ENCODE results near the gene C11orf91.
"Not testable (repeated sequence)": the region's sequence is repeated elsewhere in the genome, so short reads cannot be mapped to it uniquely, and the experiment has no call there.

Gene C11orf91

GRCh38 chr11:33700502-33701271, at the start of gene C11orf91:
C11orf91 (minus strand) TSS chr11:33700826; CDS start chr11:33700740, 86 bp downstream.
- DNase-seq (ENCODE audit: low read depth): peak; percentile 96

GRCh38 chr11:33747979-33748378, 47.4 kb upstream of the C11orf91 start:
- DNase-seq (ENCODE audit: low read depth): peak; percentile 60

DNA sequence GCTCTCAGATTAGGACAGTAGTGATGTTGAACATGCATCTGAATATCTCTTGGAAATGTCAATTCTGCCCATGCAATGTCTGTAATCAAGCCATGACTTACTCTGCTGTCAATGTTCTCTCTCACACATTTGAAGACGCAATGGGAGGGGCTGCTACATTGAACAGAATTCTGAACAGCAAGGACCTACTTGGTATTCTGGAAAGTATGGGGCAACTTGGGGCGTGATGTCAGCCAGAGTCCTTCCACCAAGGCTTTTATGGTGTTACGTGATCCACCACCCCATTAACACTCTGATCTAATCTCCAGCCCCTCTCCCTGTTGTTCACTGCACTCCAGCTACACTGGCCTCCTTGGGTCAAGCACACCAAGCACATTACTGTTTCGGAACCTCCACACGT, 42.7 kb upstream of the C11orf91 start:
- no peak for DNase-seq (ENCODE audit: low read depth)

GRCh38 chr11:33742249-33742851, 41.7 kb upstream of the C11orf91 start:
- peak; percentile 41 for DNase-seq (ENCODE audit: low read depth)

- no peak for DNase-seq (ENCODE audit: low read depth)
These were observed 41.2 kb upstream of the C11orf91 start for GRCh38 chr11:33741806-33742205.

DNA sequence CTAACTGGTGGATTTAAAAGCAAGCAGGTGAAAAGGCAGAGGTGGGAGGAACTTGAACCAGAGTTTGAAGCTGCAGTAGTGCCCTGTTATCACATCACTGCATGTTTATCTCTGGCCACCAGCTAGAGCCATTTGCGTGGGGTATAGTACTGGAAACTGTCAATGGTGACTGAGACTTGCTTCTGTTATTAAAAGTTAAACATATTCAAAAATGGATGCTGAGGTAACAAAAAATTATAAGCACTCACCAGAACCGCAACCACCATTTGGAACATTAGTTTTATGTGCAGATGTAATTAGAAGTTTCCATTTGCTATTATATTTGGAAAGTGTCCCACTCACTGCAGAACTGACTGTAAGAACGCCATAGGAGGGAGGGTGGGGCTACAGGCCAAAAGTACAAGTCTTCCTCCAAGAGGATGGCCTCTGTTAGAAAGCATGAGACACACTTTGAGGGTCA, 36.8 kb upstream of the C11orf91 start:
- no peak for DNase-seq (ENCODE audit: low read depth)

DNA sequence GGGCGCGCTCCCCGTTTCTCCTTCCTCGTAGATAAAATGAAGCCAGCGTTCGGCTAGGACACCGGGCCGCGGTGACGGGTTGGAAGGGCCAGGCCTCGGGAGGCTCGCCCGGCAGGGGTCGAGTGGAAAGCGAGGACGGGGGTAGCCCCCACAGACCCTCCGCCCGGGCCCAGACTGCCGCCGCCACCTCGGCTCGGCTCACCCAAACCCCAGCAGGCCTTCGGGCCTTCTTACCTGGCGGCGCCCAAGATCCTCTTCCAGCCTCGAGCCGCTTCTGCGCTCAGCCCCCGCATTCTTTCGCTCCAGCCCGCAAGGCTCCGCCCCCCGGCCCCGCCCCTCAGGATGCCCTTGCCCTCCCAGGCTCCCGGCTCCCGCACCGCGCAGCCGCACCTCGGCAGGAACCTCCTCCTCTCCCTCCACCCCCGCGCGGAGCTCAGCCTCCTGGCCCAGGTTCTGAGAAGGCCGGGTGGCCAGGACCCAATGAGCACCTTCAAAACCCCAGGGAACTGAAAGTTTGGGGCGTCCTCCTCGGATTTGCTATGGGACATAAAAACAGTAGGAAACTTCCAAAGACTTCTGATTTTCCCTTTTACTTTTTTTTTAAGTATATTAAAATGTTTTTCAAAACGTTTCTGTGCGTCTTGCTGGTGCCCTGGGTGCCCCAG, 35.7 kb upstream of the C11orf91 start, which contains the start of gene CD59:
Gene CD59, minus strand, starts transcription at position 276 of the 665 bp plus-strand sequence. CDS start 13,978 bp downstream, outside the sequence.
- peak; percentile 94 for DNase-seq (ENCODE audit: low read depth)

DNA sequence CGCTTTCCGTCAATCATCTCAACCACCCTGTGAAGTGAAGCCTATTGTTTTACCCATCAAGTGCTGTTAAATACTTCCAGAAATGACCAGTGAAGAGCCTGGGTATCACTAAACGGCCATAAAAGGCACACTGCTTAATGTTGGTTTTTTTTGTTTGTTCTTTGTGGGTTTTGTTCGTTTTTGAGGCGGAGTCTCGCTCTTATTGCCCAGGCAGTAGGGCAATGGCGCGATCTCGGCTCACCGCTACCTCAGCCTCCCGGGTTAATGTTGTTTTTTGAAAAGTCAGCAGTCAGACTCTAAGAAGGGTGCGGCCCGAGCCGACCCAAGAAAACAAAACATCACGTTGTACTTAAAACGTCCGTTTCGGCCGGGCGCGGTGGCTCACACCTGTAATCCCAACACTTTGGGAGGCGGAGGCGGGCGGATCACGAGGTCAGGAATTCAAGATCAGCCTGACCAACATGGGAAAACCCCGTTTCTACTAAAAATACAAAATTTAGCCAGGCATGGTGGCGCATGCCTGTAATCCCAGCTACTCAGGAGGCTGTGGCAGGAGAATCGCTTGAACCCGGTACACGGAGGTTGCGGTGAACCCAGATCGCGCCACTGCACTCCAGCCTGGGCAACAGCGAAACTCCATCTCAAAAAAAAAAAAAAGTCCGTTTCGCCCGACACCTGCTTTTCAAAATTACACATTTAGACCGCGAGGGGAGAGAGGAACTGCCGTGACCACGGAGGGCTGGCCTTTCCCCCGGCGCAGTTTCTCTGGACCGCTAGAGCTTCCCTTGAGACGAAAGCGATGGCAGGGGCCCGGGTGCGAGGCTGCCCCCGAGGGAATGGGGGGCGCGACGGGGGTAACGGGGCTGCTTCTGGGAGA, 34.9 kb upstream of the C11orf91 start:
- DNase-seq (ENCODE audit: low read depth): peak; percentile 36

- peak; percentile 67 for DNase-seq (ENCODE audit: low read depth)
These were observed 34.0 kb upstream of the C11orf91 start for GRCh38 chr11:33734441-33735270.

GRCh38 chr11:33733980-33734379, 33.4 kb upstream of the C11orf91 start:
- DNase-seq (ENCODE audit: low read depth): peak; percentile 31

DNA sequence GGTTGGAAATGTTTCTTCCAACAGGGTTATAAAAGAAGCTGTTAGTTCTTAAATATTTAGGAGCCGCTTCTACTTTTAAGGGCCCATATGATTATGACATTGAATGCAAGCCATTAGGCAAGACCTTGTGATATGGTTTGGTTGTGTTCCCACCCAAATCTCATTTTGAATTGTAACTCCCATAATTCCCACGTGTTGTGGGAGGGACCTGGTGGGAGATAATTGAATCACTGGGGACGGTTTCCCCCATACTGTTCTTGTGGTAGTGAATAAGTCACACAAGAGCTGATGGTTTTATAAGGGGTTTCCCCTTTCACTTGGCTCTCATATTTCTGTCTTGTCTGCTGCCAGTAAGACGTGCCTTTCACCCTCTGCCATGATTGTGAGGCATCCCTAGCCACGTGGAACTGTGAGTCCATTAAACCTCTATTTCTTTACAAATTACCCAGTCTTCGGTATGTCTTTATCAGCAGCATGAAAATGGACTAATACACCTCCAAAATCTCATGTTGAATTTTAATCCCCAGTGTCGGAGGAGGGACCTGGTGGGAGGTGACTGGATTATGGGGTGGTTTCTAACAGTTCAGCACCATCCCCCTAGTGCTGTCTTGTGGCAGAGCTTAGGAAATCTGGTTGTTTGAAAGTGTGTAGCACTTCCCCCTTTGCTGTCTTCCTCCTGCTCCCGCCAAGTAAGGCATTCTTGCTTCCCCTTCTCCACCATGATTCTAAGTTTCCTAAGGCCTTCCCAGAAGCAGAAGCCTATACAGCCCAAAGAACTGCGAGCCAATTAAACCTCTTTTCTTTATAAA, 31.3 kb upstream of the C11orf91 start:
- DNase-seq (ENCODE audit: low read depth): peak; percentile 62

GRCh38 chr11:33730716-33731115, 30.1 kb upstream of the C11orf91 start:
- DNase-seq (ENCODE audit: low read depth): no peak

GRCh38 chr11:33729072-33729664, 28.5 kb upstream of the C11orf91 start:
- not testable (repeated sequence) for DNase-seq (ENCODE audit: low read depth)

- not testable (repeated sequence) for DNase-seq (ENCODE audit: low read depth)
These were observed 26.9 kb upstream of the C11orf91 start for GRCh38 chr11:33727539-33727938.

- no peak for DNase-seq (ENCODE audit: low read depth)
These were observed 24.9 kb upstream of the C11orf91 start for GRCh38 chr11:33725496-33725895.

DNA sequence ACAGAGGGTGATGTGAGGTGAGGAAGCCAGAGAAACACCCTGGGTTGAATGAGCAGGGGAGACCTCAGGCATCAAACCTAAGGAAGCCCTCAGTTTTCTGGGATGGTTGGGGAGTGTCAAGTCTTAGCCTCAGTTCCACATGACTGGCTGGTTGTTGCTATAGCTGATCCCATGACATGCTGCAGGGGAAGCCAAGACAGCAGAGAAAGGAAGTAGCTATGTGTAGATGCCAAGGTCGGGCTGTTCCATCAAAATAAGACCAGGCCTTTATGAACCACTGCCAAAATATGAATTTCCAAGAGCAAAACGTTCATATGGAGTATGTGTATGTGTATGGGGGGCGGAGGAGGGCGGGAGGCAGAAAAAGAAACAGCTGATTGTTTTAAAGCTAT, 24.0 kb upstream of the C11orf91 start:
- peak; percentile 73 for DNase-seq (ENCODE audit: low read depth)

- DNase-seq (ENCODE audit: low read depth): peak; percentile 90
These were observed 22.7 kb upstream of the C11orf91 start for GRCh38 chr11:33723238-33723881.

- DNase-seq (ENCODE audit: low read depth): peak; percentile 75
These were observed 22.1 kb upstream of the C11orf91 start for GRCh38 chr11:33722590-33723234.

GRCh38 chr11:33721984-33722383, 21.4 kb upstream of the C11orf91 start:
- DNase-seq (ENCODE audit: low read depth): no peak

Data from iris pigment epithelial cell (primary cell).